IMR-90 (cell line): Measurements from ENCODE around the gene BTK.

Source experiments
- FOS ChIP-seq: fragments of 150-350 bp; IDR thresholded peaks from 2 replicates; pipeline ENCODE4 v1.6.1; 2016; ENCODE audit warnings: low read depth, low read length
- MAFK ChIP-seq: IDR thresholded peaks from 2 replicates; pipeline ENCODE4 v1.6.1; 2012; ENCODE audit warnings: low read depth, low read length, improper control_type of control experiment
- RCOR1 ChIP-seq: IDR thresholded peaks from 2 replicates; pipeline ENCODE4 v1.6.1; 2012; ENCODE audit warnings: mild to moderate bottlenecking, low read length, improper control_type of control experiment; ENCODE audit not compliant: insufficient replicate concordance
- TF ChIP-seq, protein P1 (sequence below): conservative IDR thresholded peaks from 2 replicates; pipeline ENCODE4 v1.5.1; 2012; ENCODE audit warnings: mild to moderate bottlenecking, low read depth, low read length, improper control_type of control experiment

DNA sequence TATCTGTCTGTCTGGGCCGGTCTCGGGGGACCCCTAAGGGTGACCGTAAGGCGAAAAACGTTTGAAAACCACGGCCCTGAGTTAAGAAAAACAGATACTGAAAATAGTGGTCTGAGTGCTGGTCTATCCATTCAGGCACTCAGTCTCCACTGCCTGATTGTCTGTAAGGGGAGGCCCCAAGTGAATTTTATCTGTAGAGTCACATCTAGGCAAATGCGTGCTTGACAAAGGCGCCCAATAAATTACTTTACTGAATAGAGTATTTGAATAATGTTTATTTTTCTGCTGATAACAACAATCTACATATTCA lies 22.5 kb upstream of the BTK start:
- TF ChIP-seq, protein P1, sequence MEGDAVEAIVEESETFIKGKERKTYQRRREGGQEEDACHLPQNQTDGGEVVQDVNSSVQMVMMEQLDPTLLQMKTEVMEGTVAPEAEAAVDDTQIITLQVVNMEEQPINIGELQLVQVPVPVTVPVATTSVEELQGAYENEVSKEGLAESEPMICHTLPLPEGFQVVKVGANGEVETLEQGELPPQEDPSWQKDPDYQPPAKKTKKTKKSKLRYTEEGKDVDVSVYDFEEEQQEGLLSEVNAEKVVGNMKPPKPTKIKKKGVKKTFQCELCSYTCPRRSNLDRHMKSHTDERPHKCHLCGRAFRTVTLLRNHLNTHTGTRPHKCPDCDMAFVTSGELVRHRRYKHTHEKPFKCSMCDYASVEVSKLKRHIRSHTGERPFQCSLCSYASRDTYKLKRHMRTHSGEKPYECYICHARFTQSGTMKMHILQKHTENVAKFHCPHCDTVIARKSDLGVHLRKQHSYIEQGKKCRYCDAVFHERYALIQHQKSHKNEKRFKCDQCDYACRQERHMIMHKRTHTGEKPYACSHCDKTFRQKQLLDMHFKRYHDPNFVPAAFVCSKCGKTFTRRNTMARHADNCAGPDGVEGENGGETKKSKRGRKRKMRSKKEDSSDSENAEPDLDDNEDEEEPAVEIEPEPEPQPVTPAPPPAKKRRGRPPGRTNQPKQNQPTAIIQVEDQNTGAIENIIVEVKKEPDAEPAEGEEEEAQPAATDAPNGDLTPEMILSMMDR: 0 out of 2 replicates have a peak, but pooled peaks have one; percentile 8
- TF ChIP-seq MAFK (no peak), RCOR1 (no peak), FOS (no peak)
